Suppressor macrophage (primary cell): ENCODE results near the gene RBMS2.
"Not testable (repeated sequence)": the region's sequence is repeated elsewhere in the genome, so short reads cannot be mapped to it uniquely, and the experiment has no call there.

Source experiments
- DNase-seq, 4 experiments: peaks; one replicate each; pipeline ENCODE4 v3.0.0-alpha.2; 2020 to 2022
- total RNA-seq, 17 experiments: gene quantifications; one replicate each; lab custom pipeline; 2026; ENCODE audit warnings: mixed read lengths in 6 of 17, inconsistent platforms in 3 of 17; lab: John Stamatoyannopoulos, UW

Gene RBMS2, protein sequence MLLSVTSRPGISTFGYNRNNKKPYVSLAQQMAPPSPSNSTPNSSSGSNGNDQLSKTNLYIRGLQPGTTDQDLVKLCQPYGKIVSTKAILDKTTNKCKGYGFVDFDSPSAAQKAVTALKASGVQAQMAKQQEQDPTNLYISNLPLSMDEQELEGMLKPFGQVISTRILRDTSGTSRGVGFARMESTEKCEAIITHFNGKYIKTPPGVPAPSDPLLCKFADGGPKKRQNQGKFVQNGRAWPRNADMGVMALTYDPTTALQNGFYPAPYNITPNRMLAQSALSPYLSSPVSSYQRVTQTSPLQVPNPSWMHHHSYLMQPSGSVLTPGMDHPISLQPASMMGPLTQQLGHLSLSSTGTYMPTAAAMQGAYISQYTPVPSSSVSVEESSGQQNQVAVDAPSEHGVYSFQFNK
- 3.6 to 22.8 (median 8.0) reads per million in 17 experiments for total RNA-seq

DNA sequence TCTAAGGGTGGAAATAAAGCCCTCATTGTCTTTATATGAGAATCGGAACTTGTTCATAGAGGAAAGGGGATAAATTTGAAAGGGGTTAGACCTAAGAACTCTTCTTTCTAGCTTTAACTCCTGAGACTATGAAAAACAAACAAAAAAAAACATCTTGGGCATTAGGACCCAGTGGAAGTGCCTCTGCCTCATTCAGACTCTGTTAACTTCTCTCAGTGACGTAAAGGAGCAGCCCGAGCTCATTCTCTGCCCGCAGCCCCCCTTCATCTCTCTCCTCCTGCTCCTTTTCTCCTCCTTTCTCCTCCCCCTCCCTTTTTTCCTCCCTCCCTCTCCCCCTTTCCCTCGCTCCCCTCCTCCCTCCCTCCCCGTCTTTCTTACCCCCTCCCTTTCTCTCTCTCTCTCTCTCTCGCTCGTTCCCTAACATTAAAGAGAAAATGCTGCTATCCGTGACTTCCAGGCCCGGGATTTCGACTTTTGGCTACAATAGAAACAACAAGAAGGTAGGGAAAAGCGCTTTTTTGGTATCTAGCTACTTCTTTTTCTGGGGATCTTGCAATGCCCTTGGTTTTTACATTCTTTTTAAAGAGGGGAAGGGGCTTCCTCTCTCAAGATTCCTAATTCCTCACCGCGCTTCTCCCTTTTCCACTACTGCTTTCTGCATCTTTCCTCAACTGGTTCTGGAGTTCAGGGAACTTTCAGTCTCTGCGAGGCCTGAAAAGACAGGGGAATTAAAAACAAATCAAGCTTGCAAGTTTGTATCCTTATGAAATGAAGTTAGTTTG, at the start of gene RBMS2:
Gene RBMS2 (plus strand): TSS at position 231 of the 782 bp plus-strand sequence. CDS start 204 bp downstream, at position 435.
- peak; percentile 44 to 65 (median 58) for DNase-seq

DNA sequence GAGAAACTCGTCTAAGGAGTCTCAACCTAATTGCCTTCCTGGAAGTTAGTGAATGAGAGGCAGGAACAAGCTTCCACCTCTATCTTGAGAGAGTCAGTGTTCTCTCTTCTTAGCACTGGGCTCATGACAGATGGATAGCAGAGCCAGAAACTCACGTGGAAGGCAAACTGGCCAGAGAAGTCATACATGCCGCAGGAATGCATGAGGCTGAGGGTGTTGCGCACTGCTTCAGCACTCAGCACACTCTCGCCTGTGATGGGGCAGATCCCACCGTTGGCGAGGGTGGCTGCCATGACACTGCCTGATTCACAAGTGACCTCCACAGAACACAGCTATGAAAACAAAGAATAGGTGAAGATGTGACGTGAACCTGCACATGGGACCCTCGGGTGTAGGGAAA, 47.2 kb upstream of the RBMS2 start:
- DNase-seq, result no peak

DNA sequence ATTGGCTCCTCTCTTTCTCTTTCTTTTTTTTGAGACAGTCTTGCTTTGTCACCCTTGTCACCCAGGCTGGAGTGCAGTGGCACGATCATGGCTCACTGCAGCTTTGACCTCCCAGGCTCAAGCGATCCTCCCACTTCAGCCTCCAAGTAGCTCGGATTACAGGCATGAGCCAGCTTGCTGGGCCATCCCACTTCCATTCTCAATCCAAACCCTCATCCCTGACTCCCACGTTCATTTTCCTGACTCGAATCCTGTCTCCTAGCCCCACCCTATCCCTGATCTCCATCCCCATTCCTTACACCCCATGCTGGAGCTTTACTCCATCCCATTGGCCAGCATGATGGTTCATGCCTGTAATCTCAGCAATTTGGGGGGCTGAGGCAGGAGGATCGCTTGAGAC, 45.5 kb upstream of the RBMS2 start:
- DNase-seq, result no peak

DNA sequence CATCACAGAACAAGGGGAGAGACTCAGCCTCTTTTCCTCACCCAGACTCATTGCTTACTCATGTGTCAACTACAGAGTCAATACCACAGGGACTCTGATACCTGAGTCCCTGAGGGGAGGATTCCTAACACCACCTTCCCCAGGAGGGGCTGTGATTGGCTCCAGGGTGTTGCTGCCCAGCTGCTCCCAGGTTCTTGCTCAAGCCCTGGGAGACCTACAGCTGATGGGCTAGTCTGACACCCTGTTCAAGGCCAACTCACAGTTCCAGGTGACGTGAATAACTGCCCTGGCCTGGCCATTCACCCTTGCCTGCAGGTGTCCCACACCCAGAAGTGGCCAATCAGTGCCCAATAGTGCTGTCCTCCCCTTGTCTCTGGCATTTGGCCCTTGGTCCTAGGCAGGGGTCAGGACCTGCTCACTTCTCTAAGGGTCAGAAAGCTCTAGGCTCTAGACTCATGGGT, 44.6 kb upstream of the RBMS2 start:
- DNase-seq, result no peak

DNA sequence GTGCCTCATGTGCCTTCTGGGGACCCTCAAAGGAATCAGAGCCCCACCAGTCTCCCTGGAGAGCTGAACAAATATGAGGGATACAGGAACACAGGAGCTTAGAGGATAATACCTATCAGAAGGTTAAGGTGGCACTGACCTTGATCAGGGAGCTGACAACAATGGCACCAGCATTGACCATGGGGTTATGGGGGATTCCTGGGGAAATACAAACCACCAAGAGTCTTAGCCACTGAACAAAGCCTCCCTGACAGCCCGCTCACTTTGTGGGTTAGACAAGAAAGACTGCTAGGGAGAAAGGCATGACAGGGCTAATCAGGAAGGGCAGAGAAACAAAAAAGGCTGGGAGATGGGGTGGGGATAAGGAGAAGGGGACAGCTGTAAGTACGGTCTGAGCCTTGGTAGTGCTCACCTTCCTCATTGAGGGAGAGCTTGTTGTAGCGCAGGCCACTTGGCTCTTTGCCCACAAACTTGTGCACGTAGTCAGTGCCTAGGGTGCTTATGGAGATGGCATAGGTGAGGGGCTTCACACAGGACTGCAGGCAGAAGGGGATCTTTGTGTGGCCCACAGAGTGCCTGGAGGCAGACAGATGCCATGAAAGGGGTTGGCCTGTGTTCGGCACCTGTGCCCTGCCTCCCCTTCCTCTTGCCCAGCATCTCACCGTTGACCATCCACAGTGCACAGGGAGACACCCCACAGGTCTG, 43.9 kb upstream of the RBMS2 start:
- no peak for DNase-seq

DNA sequence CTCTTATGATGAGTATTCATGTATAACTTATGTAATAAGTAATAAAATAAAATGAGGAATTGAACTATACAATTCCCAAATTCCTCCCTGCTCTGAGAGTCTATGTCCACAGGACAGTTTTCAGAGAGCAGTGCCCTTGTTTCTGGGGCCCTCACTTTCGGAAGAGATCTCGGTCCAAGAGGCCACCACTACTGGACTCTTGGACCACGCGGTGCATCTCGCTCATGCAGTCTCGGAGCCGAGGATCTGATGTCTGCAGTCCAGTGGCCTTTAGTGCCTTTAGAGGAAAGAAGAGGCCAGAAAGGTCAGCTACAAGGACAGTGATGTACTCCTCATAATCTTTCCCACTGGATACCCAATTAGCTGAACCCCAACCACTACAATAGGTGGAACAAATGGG, 42.0 kb upstream of the RBMS2 start:
- no peak for DNase-seq

DNA sequence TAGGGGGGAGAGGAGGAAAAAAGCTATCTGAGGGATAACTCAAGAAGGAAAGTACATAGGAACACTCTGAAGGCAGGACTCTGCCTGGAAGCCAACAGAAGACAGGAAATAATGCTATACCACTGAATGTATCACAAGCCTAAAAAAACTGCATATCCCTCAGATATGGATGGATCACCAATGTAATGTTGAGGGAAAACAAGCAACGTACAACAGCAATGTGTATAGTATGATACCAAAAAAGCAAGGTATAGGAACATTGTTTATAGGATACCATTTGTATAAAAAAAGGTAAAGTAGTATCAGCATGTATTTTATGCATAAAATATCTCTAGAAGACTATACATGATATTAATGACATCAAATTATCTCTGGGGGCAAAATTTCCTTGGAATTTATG, 37.1 kb upstream of the RBMS2 start:
- DNase-seq, result no peak

DNA sequence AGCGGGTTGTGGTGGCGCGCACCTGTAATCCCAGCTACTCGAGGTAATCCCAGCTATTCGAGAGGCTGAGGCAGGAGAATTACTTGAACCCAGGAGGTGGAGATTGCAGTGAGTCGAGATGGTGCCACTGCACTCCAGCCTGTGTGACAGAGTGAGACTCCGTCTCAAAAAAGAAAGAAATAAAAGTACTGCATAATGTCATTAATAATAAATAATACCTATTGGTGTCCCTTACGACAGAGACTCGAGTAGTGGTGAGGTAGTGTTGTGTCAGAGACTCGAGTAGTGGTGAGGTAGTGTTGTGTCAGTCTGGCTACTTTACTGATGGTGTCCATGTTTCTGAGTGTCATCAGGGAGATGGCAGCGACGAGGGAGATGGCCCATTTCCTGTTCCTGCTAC, 34.9 kb upstream of the RBMS2 start:
- no peak for DNase-seq

DNA sequence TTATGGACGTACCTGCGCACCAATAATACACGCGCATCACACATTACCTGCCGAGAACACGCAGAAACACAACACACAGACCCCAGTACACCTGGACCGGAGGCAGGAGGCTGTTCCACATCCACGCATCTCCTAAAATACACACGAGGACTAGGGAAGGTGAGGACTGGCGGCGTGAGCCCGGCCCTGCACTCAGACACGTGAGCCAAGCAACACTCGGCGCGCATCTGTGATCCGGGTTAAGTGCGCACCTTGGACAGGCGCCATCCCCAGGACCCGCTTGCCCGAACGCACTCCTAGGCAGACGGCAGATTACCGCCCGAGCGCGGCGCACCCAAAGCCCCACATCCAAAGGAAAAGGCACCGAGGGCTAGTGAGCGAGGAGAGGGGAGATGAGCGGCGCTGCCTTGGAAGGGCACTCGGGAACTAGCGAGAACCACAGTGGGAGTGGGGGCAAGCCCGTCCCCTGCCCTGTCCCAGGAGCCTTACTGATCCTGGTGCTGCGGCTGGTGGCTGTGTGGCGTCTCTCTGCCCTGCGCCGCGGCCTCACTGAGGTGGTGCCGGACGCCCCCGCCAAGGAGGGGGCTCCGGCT, 34.1 kb upstream of the RBMS2 start:
- DNase-seq, result peak in 1 of 4 experiments; percentile 12

DNA sequence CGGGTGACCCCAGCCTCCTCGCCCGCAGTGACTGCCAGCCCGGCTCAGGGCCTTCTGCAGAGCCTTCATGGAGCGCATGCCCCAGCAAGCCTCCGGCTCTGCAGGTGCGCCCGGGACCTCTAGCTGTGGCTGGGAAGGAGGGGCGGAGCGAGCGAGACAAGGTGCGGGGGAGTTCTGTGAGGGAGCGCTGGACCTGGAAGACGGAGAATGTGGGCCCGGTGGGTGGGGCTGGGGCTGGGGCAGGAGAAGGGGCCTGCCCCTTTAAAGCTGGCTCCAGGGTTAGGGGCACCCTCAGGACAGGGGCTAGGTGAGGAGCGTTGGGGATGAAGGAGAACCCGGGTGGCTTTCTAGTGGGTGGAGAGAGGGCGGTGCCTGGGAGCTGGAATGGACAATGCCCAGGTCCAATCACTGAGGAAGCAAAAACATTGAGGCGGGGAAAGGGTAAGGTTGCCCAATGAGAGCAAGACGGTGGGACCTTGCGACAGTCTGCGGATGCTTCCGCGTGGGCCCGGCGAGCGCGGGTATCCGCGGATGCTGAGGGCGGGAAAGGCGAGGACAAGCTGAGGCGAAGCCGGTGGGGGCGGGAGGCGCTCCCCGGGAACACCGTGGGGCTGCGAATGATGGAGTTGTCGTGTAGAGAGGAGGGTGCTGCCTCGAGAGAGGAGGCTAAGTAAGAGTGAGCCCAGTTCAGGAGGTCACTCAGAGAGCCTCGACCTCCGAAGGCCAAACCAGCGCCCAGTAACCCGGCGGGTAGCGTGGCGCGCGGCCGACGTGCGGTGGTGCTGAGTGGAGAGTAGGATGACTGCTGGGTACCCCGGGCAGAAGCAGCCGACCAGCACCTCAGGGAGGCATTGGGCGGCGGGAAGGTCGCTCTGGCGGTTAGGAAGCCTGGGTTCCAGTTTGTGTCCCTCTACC, 33.3 kb upstream of the RBMS2 start, which contains the start of gene GLS2:
Gene GLS2 (minus strand): TSS at position 121 of the 915 bp plus-strand sequence. CDS start 43 bp downstream, at position 78.
- peak; percentile 63 to 82 (median 75) for DNase-seq

DNA sequence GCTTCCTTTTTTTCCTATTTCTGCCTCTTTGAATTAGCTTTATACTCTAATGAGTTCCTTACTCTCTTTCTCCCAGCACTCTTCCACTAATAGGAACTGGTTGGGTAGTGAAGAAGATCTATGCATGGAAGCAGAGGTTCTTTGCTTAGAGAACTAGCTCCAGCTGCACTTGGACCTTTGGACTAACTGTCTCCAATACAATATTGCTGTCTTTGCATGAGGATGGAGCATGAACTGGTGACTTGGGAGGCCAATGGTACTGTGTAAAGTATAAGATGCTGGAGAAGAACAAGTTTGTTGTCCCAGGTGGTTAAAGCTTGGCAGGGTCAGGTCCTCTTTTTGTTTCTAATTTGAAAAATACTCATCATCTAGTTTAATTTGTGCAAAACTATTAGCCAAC, 31.3 kb upstream of the RBMS2 start:
- no peak for DNase-seq

DNA sequence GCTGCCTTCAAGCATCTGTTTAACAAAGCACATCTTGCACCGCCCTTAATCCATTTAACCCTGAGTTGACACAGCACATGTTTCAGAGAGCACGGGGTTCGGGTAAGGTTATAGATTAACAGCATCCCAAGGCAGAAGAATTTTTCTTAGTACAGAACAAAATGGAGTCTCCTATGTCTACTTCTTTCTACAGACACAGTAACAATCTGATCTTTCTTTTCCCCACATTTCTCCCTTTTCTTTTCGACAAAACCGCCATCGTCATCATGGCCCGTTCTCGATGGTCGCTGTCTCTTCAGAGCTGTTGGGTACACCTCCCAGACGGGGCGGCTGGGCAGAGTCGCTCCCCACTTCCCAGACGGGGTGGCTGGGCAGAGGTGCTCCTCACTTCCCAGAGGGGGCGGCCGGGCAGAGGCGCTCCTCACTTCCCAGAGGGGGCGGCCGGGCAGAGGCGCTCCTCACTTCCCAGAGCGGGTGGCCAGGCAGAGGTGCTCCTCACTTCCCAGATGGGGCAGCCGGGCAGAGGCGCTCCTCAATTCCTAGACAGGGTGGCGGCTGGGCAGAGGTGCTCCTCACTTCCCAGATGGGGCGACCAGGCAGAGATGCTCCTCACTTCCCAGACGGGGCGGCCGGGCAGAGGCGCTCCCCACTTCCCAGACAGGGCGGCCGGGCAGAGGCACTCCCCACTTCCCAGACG, 28.1 kb upstream of the RBMS2 start:
- not testable (repeated sequence) for DNase-seq

DNA sequence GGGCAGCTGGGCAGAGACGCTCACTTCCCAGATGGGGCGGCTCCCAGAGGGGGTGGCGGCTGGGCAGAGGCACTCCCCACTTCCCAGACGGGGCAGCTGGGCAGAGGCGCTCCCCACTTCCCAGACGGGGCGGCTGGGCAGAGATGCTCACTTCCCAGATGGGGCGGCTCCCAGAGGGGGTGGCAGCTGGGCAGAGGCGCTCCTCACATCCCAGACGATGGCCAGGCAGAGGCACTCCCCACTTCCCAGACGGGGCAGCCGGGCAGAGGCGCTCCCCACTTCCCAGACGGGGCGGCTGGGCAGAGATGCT, 27.6 kb upstream of the RBMS2 start:
- DNase-seq, result not testable (repeated sequence)

DNA sequence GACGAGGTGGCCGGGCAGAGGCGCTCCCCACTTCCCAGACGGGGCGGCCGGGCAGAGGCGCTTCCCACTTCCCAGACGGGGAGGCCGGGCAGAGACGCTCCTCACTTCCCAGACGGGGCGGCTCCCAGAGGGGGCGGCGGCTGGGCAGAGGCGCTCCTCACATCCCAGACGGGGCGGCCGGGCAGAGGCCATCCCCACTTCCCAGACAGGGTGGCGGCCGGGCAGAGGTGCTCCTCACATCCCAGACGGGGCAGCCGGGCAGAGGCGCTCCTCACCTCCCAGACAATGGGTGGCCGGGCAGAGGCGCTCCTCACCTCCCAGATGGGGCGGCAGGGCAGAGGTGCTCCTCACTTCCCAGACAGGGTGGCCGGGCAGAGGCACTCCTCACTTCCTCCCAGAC, 27.1 kb upstream of the RBMS2 start:
- DNase-seq, result not testable (repeated sequence)

DNA sequence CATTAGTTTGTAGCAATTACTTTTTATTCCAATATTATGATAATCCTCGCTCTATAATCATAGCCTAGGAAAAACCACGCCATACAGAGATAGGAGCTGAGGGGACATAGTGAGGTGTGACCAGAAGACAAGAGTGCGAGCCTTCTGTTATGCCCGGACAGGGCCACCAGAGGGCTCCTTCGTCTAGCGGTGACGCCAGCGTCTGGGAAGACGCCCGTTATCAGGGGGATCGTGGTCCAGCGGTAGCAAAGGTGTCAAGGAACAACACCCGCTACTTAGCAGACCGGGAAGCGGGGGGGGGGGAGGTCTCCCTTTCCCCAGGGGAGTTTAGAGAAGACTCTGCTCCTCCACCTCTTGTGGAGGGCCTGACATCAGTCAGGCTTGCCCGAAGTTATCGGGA, 24.9 kb upstream of the RBMS2 start:
- DNase-seq, result peak in 3 of 4 experiments; percentile 33 to 44 (median 42)

DNA sequence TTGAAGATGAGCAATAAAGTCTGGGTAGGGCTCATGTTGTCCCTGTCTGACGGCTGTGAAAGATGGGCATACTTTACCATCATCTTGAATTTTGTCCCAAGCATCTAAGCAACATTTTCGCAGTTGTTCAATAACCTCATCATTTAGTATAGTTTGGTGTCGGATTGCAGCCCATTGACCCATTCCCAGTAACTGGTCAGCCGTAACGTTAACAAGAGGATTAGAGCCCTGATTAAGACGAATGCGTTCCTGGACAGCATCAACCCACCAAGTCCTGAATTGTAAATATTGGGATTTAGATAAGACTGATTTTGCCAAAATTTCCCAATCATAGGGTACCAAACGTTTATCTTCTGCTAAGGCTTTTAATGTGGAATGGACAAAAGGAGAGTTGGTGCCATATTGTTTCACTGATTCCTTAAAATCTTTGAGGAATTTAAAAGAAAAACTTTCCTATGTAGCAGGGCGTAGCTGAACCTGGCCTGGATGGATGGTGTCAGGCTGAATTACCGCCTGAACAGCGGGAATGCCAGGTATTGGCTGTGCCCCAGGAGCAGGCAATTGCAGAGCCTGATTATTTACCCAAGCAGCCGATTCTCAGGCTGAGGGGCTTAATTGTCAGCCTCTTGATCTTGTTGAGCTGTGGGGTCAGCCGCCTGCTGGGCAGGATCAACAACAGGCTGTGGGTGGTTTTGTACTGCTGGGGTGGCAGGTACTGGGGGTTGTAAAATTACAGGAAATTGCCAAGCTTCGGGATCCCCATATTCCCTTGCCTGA, 23.3 kb upstream of the RBMS2 start:
- DNase-seq, result not testable (repeated sequence)

DNA sequence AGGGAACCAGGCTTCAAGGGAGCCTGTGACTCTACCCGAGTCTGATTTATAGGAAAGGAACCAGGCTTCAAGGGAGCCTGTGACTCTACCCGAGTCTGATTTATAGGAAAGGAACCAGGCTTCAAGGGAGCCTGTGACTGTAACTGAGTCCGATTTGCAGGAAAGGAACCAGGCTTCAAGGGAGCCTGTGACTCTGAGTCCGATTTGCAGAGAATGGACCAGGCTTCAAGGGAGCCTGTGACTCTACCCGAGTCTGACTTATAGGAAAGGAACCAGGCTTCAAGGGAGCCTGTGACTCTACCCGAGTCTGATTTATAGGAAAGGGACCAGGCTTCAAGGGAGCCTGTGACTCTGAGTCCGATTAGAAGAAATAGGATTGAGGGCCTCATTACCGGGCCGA, 22.2 kb upstream of the RBMS2 start:
- DNase-seq, result not testable (repeated sequence)

DNA sequence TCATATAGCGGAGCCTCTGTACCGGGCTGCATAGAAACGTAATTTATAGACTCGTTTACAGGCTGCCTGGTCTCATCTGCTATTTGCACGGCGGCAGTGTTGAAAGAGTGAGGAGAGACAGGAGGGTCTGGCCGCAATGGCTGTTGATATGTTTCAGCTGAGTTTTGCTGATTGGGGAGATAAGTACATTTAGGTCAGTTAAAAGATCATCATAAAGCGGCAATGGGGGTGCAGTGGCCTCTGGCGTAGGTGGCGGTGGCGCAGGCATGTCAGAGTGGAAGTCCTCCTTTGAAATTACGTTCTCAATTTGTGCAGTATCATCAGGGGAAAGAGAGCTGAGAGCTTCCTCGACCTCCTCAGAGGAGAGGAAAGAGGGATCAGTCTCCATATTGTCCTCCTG, 21.7 kb upstream of the RBMS2 start:
- DNase-seq, result not testable (repeated sequence)

DNA sequence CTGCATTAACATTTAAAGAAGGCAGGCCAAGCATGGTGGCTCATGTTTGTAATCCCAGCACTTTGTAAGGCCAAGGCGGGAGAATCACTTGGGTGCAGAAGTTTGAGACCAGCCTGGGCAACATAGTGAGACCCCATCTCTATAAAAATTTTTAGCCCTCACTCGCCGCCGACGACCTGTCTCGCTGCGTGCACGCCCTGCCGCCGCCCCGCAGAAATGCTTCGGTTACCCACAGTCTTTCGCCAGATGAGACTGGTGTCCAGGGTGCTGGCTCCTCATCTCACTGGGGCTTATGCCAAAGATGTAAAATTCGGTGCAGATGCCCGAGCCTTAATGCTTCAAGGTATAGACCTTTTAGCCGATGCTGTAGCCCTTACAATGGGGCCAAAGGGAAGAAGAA, 10.8 kb upstream of the RBMS2 start:
- no peak for DNase-seq

DNA sequence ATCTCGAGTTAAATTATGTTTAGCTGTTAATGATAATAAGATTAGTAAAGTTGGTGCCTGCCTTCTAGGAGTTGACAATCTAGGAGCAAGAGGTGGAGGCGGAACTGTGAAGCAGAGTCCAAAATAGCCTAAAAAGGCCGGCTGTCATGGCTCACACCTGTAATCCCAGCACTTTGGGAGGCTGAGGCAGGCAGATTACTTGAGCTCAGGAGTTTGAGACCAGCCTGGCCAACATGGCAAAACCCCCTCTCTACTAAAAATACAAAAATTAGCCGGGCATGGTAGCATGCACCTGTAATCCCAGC, 7.7 kb upstream of the RBMS2 start:
- not testable (repeated sequence) for DNase-seq
